HL-60 (cell line): ENCODE results near the gene CCR4.

Source experiments
- DNase-seq, 2 experiments: peaks; one replicate each; pipeline ENCODE4 v3.0.0-alpha.2; 2010 to 2020; ENCODE audit warnings: low read depth in 1 of 2, low spot score in 1 of 2
- H3K27ac ChIP-seq: fragments of 250-450 bp; sonication (Bioruptor Pico); replicated peaks from 2 replicates; pipeline ENCODE4 v1.5.1; 2020; ENCODE audit warnings: mild to moderate bottlenecking, moderate library complexity
- H3K27me3 ChIP-seq: fragments of 250-450 bp; sonication (Bioruptor Pico); 2 replicates; pipeline ENCODE4 v1.5.1; 2021; ENCODE audit warnings: mild to moderate bottlenecking, moderate library complexity; ENCODE audit not compliant: insufficient read depth, poor library complexity, severe bottlenecking
- H3K4me3 ChIP-seq: replicated peaks from 2 replicates; pipeline ENCODE4 v1.5.1; 2011; ENCODE audit warnings: mild to moderate bottlenecking, control low read depth, low read length; ENCODE audit not compliant: insufficient read depth
- CTCF ChIP-seq: IDR thresholded peaks from one replicate; pipeline ENCODE4 v1.5.1; 2011; ENCODE audit warnings: low read length, control low read depth, inconsistent platforms; ENCODE audit not compliant: insufficient read depth
- GABPA ChIP-seq: IDR thresholded peaks from 2 replicates; pipeline ENCODE4 v1.6.1; 2012; ENCODE audit warnings: low read depth
- POLR2AphosphoS5 ChIP-seq: IDR thresholded peaks from 2 replicates; pipeline ENCODE4 v1.6.1; 2012; ENCODE audit warnings: low read depth
- SPI1 ChIP-seq: IDR thresholded peaks from 2 replicates; pipeline ENCODE4 v1.6.1; 2012; ENCODE audit warnings: low read depth, mild to moderate bottlenecking, borderline replicate concordance
- TF ChIP-seq, protein P1 (sequence below): IDR thresholded peaks from 2 replicates; pipeline ENCODE4 v1.6.1; 2012; ENCODE audit warnings: low read depth; ENCODE audit not compliant: insufficient replicate concordance

The CCR4 gene

GRCh38 chr3:33004961-33005360 is 53.5 kb downstream of the CCR4 start:
- Histone ChIP-seq H3K27me3 (no peaks in the 10 kb centered on the region), H3K27ac (no peak overlapping the region), H3K4me3 (no peak overlapping the region)
- DNase-seq, result no peak
- no peak for TF ChIP-seq GABPA
- TF ChIP-seq, protein P1, sequence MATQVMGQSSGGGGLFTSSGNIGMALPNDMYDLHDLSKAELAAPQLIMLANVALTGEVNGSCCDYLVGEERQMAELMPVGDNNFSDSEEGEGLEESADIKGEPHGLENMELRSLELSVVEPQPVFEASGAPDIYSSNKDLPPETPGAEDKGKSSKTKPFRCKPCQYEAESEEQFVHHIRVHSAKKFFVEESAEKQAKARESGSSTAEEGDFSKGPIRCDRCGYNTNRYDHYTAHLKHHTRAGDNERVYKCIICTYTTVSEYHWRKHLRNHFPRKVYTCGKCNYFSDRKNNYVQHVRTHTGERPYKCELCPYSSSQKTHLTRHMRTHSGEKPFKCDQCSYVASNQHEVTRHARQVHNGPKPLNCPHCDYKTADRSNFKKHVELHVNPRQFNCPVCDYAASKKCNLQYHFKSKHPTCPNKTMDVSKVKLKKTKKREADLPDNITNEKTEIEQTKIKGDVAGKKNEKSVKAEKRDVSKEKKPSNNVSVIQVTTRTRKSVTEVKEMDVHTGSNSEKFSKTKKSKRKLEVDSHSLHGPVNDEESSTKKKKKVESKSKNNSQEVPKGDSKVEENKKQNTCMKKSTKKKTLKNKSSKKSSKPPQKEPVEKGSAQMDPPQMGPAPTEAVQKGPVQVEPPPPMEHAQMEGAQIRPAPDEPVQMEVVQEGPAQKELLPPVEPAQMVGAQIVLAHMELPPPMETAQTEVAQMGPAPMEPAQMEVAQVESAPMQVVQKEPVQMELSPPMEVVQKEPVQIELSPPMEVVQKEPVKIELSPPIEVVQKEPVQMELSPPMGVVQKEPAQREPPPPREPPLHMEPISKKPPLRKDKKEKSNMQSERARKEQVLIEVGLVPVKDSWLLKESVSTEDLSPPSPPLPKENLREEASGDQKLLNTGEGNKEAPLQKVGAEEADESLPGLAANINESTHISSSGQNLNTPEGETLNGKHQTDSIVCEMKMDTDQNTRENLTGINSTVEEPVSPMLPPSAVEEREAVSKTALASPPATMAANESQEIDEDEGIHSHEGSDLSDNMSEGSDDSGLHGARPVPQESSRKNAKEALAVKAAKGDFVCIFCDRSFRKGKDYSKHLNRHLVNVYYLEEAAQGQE, result no peak
- TF ChIP-seq POLR2AphosphoS5, result no peak
- no peak for TF ChIP-seq SPI1
- TF ChIP-seq CTCF, result no peak
